Lung (tissue), 12 donors: ENCODE measurements around the gene KRTAP23-1. TPM values are rescaled to one million over a fixed set of nuclear protein-coding genes. Genes with fewer than 3 reads are reported as not detected.

ENCODE experiments used
- ATAC-seq: fragments of 200-7000 bp; cut with Tn5 transposase; one replicate; pipeline ENCODE4 v1.9.1; 2020; ENCODE audit warnings: moderate number of reproducible peaks; ENCODE audit not compliant: insufficient read depth, low FRiP score
- DNase-seq, 3 donors: peaks; one replicate each; pipeline ENCODE4 v3.0.0-alpha.2; 2013 to 2017
- H3K27ac ChIP-seq, 2 donors: one replicate each; pipeline ENCODE4 v1.5.1; 2013; ENCODE audit warnings: mild to moderate bottlenecking in 2 of 2, moderate library complexity in 2 of 2, control low read depth in 1 of 2, inconsistent platforms in 1 of 2, low read depth in 1 of 2, low read length in 1 of 2
- H3K27me3 ChIP-seq, 3 donors: one replicate each; pipeline ENCODE4 v1.5.1; 2013; ENCODE audit warnings: low read length in 2 of 3; ENCODE audit not compliant: control insufficient read depth in 3 of 3, insufficient read depth in 3 of 3
- H3K36me3 ChIP-seq, 4 donors: one replicate each; pipeline ENCODE4 v1.5.1; 2013; ENCODE audit warnings: low read length in 4 of 4, mild to moderate bottlenecking in 1 of 4, moderate library complexity in 1 of 4; ENCODE audit not compliant: control insufficient read depth in 4 of 4, insufficient read depth in 4 of 4
- H3K4me1 ChIP-seq, 5 donors: one replicate each; pipeline ENCODE4 v1.5.1; 2013; ENCODE audit warnings: low read length in 5 of 5, mild to moderate bottlenecking in 2 of 5, moderate library complexity in 1 of 5; ENCODE audit not compliant: control insufficient read depth in 5 of 5, insufficient read depth in 5 of 5
- H3K4me3 ChIP-seq: one replicate; pipeline ENCODE4 v1.5.1; 2013; ENCODE audit warnings: mild to moderate bottlenecking, control low read depth, moderate library complexity
- H3K9ac ChIP-seq, 2 donors: one replicate each; pipeline ENCODE4 v1.5.1; 2013; ENCODE audit warnings: low read length in 2 of 2, control low read depth in 1 of 2; ENCODE audit not compliant: insufficient read depth in 1 of 2
- H3K9me3 ChIP-seq, 4 donors: one replicate each; pipeline ENCODE4 v1.5.1; 2013; ENCODE audit warnings: low read length in 3 of 4, mild to moderate bottlenecking in 1 of 4, moderate library complexity in 1 of 4; ENCODE audit not compliant: control insufficient read depth in 4 of 4, insufficient read depth in 3 of 4
- WGBS, 2 donors: extraction: QIAGEN DNeasy Blood & Tissue Kit; methylation state at CpG; one replicate each; pipeline ENCODE4 v1.1.7; 2013; 5-methylcytosine and 5-hydroxymethylcytosine counted together
- polyA plus RNA-seq, 2 donors: library from polyadenylated mRNA; stranded (reverse); fragments of 200-250 nt; gene quantifications; one replicate each; pipeline ENCODE4 v1.2.1, GENCODE V29; 2013
- total RNA-seq, 2 donors: library from RNA; depleted of rRNA in 1 of 2; stranded (reverse); fragments of >200 nt in 1 of 2; gene quantifications; one replicate each; pipeline ENCODE4 v1.2.1, GENCODE V29; 2014 to 2021
- TF ChIP-seq, protein P1 (sequence below): IDR thresholded peaks from 2 replicates; pipeline ENCODE4 v1.5.1; 2012; ENCODE audit warnings: mild to moderate bottlenecking; ENCODE audit errors: control extremely low read depth, extremely low read depth
- donor health status: control.
- donor health status: control.
- donor health status: Bipolar disorder and iron deficiency.
- donor health status: healthy.
- donor health status: DM: yes; HTN: yes; CAD: no.

KRTAP23-1 gene
- total and polyA plus RNA-seq, 4 donors: not detected

DNA sequence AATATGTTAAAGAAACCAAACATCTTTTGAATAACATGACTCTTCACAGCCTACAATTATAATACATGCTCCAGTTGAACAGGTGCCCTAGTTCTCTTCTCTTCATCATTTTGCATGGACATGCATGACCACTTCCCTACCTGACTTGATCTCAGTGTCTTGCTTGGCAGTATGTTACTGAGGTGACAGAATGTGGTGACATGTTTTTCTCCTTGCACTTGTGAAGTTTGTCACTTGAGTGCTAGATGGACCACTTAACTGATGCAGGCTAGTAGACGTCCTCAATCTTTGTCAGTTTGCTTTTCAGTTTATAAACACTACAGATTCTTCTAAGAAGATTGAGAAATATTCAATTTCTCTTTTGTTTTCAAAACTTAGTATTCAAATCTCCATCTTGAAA, 33.8 kb upstream of the KRTAP23-1 start:
- no peak for DNase-seq
- WGBS, 2 donors: 26 to 32% methylated on average over 1 of the region's 1 CpG
- TF ChIP-seq, protein P1, sequence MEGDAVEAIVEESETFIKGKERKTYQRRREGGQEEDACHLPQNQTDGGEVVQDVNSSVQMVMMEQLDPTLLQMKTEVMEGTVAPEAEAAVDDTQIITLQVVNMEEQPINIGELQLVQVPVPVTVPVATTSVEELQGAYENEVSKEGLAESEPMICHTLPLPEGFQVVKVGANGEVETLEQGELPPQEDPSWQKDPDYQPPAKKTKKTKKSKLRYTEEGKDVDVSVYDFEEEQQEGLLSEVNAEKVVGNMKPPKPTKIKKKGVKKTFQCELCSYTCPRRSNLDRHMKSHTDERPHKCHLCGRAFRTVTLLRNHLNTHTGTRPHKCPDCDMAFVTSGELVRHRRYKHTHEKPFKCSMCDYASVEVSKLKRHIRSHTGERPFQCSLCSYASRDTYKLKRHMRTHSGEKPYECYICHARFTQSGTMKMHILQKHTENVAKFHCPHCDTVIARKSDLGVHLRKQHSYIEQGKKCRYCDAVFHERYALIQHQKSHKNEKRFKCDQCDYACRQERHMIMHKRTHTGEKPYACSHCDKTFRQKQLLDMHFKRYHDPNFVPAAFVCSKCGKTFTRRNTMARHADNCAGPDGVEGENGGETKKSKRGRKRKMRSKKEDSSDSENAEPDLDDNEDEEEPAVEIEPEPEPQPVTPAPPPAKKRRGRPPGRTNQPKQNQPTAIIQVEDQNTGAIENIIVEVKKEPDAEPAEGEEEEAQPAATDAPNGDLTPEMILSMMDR: no peak
- no peak overlapping the region for H3K9ac ChIP-seq
- H3K9me3 ChIP-seq: peaks cover 0 to 4% (median 0%) of the 10 kb centered on the region in 4 donors
- no peaks in the 10 kb centered on the region for H3K27me3 ChIP-seq
- H3K36me3 ChIP-seq: no peaks in the 10 kb centered on the region
- H3K4me3 ChIP-seq: no peak overlapping the region
- H3K4me1 ChIP-seq: no peaks in the 10 kb centered on the region
- no peak overlapping the region for H3K27ac ChIP-seq
- no peak for ATAC-seq

DNA sequence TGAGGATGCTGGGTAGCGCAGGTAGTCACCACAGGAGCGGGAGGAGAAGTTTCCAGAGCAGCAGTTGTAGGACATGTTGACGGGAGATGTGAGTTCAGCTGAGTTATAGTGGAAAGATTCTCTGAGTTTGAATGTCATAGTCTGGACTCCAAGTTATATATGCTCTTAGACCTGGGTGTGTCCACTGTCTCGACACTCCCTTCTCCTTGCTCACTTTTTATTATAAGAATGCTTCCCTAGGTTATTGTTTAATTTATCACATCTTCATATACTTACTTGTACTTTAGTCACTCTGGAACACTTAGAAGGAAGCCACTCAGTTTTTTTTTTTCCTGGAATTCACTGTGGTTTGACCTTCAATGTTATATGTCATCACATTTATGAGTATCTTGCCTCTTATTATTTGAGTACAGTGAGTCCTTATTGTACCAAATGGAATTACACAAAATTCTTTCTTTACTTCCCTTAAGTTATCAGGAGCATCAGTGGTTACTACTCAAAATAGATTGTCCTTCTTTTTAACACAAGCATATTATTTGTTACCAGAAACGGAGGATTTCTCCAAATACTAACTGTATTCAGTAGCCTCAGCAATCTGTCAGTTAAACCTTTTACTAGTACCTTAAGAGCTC, 23.8 kb upstream of the KRTAP23-1 start, which contains the start of gene KRTAP13-2:
Gene KRTAP13-2, minus strand, starts transcription at position 133 of the 632 bp plus-strand sequence. Its CDS starts 58 bp downstream, at position 75.
- no peak within 1 kb of the TSS for H3K9ac ChIP-seq
- H3K27ac ChIP-seq: no peak within 1 kb of the TSS
- TF ChIP-seq, protein P1: no peak
- no peaks in the 10 kb centered on the region for H3K4me1 ChIP-seq
- H3K27me3 ChIP-seq: no peaks in the 10 kb centered on the region
- 86% methylated on average over 5 of the region's 5 CpGs for WGBS, 2 donors
- no peaks in the 10 kb centered on the region for H3K36me3 ChIP-seq
- no peak for ATAC-seq
- DNase-seq: no peak
- no peaks in the 10 kb centered on the region for H3K9me3 ChIP-seq
- no peak within 1 kb of the TSS for H3K4me3 ChIP-seq

DNA sequence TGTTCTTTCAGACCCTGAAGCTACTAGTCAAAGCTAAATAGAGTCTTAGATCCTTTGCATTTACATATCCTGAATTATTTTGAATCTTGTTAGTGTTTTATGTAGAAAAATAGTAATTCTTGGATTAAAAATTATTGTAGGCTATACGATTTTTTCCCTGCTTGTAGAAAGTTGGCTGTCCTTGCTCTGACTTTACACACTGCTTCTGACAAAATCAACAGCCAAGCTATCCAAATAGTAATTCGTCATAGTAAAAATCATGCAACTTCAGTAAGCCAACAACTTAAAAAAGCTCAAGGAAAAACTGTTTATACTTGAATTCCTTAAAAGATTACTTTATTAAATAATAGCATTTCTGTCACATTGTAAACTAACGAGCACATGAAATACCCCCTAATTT, 7.5 kb upstream of the KRTAP23-1 start:
- ATAC-seq: no peak
- Histone ChIP-seq H3K9me3 (no peaks in the 10 kb centered on the region), H3K4me3 (no peak overlapping the region), H3K9ac (no peak overlapping the region), H3K27me3 (no peaks in the 10 kb centered on the region), H3K4me1 (no peaks in the 10 kb centered on the region), H3K36me3 (no peaks in the 10 kb centered on the region), H3K27ac (no peak overlapping the region)
- WGBS, 2 donors: 54 to 81% methylated on average over 3 of the region's 3 CpGs
- TF ChIP-seq, protein P1: no peak
- no peak for DNase-seq
